Coronary artery (tissue), 2 donors: Measurements from ENCODE around the gene NDC80.

Experiments
- DNase-seq: peaks from one replicate; pipeline ENCODE4 v3.0.0-alpha.2; 2017; ENCODE audit warnings: low spot score
- H3K27ac ChIP-seq, 2 donors: fragments of 200-600 bp; sonication (generic); one replicate each; pipeline ENCODE4 v1.5.1; 2016 to 2019
- H3K4me3 ChIP-seq: fragments of 200-600 bp; sonication (generic); 2 replicates; pipeline ENCODE4 v1.5.1; 2016; ENCODE audit warnings: mild to moderate bottlenecking, moderate library complexity
- TF ChIP-seq, protein P1 (sequence below): fragments of 200-600 bp; sonication (generic); IDR thresholded peaks from one replicate; pipeline ENCODE4 v1.5.1; 2019; ENCODE audit warnings: antibody characterized with exemption

Gene NDC80

DNA sequence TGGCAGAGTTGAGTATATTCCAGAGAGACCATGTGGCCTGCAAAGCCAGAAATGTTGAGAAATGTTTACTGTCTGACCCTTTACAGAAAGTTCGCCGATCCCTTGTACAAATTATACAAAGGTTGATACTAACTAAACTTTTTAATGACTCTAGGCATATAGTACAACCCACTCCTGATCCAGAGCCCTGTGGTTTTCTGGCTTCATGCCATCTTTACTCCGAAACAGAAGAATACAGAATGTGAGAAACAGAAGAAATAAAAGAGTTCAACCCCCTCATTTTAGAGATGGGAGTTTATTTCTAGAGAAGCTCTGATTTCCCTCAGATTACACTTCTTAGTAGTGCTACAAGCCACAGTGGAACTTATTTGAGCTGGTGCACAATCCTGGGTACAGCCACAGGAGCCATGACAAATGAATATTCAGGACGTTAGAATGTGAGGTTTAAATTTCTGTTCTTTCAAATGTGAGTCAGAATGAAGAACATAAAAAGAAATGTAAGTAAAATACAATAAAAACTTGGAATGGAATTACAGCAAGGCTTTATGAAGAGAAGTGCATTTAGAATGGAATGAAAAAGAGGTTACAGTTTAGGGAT, 46.1 kb downstream of the NDC80 start:
- DNase-seq, result no peak
- Histone ChIP-seq H3K4me3 (no peak overlapping the region), H3K27ac (no peak overlapping the region)
- TF ChIP-seq, protein P1, sequence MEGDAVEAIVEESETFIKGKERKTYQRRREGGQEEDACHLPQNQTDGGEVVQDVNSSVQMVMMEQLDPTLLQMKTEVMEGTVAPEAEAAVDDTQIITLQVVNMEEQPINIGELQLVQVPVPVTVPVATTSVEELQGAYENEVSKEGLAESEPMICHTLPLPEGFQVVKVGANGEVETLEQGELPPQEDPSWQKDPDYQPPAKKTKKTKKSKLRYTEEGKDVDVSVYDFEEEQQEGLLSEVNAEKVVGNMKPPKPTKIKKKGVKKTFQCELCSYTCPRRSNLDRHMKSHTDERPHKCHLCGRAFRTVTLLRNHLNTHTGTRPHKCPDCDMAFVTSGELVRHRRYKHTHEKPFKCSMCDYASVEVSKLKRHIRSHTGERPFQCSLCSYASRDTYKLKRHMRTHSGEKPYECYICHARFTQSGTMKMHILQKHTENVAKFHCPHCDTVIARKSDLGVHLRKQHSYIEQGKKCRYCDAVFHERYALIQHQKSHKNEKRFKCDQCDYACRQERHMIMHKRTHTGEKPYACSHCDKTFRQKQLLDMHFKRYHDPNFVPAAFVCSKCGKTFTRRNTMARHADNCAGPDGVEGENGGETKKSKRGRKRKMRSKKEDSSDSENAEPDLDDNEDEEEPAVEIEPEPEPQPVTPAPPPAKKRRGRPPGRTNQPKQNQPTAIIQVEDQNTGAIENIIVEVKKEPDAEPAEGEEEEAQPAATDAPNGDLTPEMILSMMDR, result no peak

DNA sequence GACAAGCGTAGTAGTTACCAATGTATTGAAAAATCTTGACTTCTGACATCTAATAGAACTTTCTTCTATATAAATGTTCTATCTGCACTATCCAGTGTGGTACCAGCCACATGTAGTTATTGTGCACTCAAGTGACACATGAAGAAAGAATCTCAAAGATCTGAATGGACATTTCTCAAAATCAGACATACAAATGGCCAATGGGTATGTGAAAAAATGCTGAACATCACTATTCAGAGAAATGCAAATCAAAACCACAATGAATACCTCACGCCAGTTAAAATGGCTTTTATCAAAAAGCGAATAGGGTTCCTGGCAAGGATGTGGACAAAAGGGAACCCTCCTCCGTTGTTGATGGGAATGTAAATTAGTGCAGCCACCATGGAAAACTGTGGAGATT, 46.7 kb downstream of the NDC80 start:
- Histone ChIP-seq H3K4me3 (no peak overlapping the region), H3K27ac (no peak overlapping the region)
- DNase-seq, result no peak
- TF ChIP-seq, protein P1, result no peak

DNA sequence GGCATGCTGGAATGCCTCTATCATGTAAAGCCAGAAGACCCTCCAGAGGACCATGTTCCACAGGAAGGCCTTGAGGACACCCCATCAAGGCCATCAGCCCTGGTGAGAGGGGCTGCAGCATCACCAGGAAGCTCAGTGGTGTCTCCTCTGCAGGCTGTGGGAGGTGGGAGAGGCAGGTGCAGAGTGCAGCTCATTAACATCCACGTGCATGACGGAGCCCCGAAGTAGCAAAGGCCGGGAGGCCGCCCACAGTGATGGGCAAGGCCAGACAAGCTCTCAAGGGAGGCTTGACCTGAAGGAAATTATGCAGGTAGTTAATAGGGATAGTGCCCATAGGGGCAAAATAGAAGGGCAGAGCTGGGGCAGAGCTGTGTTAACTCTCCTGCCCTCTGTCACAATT, 53.9 kb downstream of the NDC80 start:
- H3K27ac ChIP-seq, result no peak overlapping the region
- TF ChIP-seq, protein P1, result no peak
- no peak overlapping the region for H3K4me3 ChIP-seq
- no peak for DNase-seq

DNA sequence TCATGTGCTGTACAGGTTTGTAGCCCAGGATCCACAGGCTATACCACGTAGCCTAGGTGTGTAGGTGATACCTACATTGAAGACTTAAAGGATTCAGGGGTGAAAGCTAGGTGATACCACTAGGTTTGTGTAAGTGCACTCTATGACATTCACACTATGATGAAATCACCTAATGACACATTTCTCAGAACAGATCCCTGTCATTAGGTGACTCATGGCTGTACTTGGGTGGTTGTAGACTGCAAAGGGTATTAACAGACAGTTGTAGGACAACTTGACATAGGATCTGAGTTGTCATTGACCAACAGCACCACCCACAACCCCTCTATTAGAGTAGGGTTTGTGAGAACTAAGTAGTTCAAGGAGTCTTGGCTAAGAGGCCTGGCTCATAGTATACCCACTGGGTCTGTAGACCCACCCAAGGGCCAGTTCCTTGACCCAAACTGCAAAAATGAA, 56.5 kb downstream of the NDC80 start:
- H3K4me3 ChIP-seq, result no peak overlapping the region
- DNase-seq, result no peak
- TF ChIP-seq, protein P1, result no peak
- no peak overlapping the region for H3K27ac ChIP-seq

DNA sequence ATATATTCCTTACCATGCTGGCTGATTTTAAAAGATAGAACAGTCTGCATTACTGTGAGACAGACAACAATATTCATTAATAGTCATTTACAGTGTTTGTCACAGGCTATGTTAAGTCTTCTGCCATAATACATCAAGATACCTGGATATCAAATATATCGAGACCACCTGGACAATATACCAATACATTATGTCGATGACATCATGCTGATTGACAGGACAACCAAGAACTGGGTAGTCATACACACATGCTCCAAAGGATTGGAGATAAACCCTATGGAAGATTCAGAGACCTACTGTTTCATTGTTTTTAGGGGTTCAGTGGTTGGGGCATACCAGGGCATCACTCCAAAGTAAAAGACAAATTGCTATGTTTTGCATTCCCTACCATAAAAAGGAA, 57.6 kb downstream of the NDC80 start:
- no peak for DNase-seq
- H3K27ac ChIP-seq, result no peak overlapping the region
- TF ChIP-seq, protein P1, result no peak
- H3K4me3 ChIP-seq, result no peak overlapping the region

DNA sequence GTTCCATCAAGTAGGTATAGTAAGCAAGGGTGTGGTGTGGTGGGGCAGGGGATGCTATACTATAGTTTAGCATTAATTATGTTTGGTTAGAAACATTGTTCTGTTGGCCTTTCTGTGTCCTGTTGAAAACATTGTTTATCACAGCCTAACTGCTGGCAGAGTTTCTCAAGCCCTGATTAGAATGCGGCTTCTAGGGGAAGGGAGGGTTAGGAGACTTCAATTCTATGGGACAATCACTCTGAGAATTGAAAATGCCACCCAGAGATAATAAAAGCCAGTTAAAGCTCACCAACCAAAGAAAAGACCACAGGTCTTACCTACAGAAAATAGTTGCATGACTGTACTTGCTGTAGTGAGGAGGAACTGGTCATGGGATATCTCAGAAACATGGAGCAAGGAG, 64.2 kb downstream of the NDC80 start:
- TF ChIP-seq, protein P1, result no peak
- Histone ChIP-seq H3K4me3 (no peak overlapping the region), H3K27ac (no peak overlapping the region)
- no peak for DNase-seq

DNA sequence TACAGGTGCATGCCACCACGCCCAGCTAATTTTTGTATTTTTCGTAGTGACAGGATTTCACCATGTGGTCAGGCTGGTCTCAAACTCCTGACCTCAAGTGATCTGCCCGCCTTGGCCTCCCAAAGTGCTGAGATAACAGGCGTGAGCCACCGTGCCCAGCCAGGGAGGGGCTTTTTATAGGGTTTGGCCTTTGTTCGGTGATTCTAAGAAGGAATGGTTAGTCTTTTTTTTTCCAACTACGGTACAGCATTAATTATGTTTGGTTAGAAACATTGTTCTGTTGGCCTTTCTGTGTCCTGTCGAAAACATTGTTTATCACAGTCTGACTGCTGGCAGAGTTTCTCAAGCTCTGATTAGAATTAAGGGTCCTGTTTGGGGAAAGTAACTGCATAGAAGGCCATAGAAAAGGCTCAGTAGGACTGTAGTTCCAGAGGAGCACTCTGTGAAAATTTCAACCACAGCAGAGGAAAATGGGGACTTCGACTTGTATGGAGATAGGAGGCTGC, 64.8 kb downstream of the NDC80 start:
- H3K4me3 ChIP-seq, result peak overlapping the region; percentile 36
- DNase-seq, result no peak
- TF ChIP-seq, protein P1, result no peak
- H3K27ac ChIP-seq, result peak overlapping the region; percentile 12 to 73
